Subcutaneous adipose tissue (tissue), 4 donors: ENCODE measurements around the gene AFF3. TPM values are rescaled to one million over a fixed set of nuclear protein-coding genes. Genes with fewer than 3 reads are reported as not detected.

Source experiments
- total RNA-seq, 4 donors: library from RNA; depleted of rRNA; stranded (reverse); fragments of >200 nt; gene quantifications; one replicate each; pipeline ENCODE4 v1.1.0, GENCODE V29; 2016
- TF ChIP-seq, protein P1 (sequence below): fragments of 450-650 bp; IDR thresholded peaks from one replicate; pipeline ENCODE4 v1.5.1; 2016; ENCODE audit warnings: low read depth, mild to moderate bottlenecking, control low read depth, antibody characterized with exemption, moderate library complexity

Gene AFF3
- total RNA-seq, 4 donors from 2014 or later = 2.5 to 6.2 (median 5.6) TPM

DNA sequence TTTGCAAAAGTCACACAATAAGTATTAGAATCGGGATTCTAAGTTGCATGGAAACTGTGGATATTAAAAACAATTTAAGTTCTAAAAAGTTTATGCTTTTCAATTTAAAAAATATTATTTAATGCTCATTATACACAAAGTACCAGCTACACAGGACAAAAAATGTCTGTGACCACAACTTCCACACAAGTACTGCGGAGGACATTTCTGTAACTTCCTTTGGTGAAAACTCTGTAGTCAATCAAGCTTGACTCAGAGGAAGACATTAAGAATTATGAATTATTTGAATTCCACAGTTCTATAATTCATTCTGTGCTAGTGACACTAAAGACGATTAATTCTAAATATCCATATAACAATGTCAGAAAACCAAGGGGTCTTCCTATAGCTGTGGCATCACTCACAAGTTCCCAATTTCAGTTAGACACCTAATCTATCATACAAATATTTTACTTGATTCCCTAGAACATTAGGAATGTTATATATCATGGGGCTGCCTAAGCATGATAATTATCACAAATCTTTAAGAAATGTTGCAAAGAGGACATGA, 120.5 kb downstream of the AFF3 start:
- TF ChIP-seq, protein P1, sequence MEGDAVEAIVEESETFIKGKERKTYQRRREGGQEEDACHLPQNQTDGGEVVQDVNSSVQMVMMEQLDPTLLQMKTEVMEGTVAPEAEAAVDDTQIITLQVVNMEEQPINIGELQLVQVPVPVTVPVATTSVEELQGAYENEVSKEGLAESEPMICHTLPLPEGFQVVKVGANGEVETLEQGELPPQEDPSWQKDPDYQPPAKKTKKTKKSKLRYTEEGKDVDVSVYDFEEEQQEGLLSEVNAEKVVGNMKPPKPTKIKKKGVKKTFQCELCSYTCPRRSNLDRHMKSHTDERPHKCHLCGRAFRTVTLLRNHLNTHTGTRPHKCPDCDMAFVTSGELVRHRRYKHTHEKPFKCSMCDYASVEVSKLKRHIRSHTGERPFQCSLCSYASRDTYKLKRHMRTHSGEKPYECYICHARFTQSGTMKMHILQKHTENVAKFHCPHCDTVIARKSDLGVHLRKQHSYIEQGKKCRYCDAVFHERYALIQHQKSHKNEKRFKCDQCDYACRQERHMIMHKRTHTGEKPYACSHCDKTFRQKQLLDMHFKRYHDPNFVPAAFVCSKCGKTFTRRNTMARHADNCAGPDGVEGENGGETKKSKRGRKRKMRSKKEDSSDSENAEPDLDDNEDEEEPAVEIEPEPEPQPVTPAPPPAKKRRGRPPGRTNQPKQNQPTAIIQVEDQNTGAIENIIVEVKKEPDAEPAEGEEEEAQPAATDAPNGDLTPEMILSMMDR = no peak

DNA sequence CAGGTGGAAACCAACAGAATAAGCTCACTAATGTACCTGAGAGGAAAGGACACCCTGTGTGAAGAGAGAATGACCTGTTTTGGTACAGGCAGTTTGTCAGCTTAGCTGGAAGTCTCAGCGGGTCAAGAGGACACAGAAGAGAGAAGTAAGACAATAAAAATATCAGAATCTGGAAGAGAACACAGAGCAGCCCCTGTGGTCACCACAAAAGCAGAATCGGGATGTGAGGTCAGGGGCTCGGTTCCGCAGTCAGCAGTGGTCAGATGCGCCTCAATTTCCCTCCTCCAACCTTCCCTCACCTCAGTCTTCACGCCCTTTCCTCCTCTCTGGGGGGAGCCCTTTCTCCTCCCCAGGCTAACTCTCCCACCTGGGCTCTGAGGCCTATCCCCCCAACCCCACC, 122.9 kb downstream of the AFF3 start:
- TF ChIP-seq, protein P1 = no peak

DNA sequence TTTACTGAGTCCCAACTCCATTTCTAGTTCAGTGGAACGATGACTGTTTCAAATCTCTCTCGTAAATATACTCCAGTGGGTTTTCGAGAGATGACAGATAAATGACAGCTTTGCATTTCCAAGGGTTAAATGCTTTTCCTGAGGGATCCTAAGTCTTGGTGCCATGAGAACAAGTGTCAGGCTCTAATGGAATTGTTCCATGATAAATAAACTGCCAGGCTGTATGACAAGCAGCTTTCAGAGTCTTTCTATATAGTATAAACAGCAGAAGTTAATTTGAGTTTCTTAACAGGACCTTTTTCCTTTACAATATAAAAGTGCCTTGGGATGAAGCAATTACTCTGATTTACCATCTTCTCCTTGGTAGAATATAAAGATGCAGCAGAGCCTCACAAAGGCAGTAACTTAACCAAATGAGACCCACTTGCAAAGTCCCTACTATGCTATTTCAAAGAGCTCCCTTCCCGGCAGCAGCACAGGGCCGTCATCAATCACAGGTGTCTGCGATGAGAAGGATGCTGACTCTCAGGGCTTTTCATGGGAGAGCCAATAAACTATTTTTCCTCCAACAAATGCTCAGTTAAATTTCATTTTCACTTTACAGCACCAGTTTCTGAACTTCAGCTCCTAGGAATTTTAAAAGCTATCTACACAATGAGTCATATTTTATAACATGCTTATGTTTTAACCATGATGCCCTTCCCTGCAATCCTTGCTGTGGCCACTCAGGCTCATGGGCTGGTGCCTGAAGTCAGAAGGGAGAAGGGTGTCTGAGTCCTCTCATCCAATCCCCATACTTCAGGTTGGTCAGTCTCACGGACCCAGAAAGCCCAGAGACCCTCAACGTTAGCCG, 123.8 kb downstream of the AFF3 start:
- TF ChIP-seq, protein P1 = no peak

DNA sequence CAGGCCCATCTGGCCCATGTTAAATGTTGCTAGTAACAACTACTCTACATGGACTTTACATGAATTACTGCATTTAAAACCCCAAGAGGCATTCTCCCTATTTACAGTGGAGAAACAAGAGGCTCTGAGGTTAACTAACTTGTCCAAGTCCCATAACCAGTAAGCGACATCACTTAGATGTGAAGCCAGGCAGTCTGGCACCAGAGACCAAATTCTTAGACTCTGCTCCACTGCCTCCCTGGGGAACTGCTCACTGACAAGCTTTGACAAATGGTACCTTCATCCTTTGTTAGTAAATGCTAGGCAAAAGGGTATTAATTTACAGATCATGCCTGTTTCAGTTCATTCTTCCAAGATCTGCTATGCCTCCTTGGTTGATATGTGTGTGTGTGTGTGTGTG, 124.8 kb downstream of the AFF3 start:
- TF ChIP-seq, protein P1 = no peak

DNA sequence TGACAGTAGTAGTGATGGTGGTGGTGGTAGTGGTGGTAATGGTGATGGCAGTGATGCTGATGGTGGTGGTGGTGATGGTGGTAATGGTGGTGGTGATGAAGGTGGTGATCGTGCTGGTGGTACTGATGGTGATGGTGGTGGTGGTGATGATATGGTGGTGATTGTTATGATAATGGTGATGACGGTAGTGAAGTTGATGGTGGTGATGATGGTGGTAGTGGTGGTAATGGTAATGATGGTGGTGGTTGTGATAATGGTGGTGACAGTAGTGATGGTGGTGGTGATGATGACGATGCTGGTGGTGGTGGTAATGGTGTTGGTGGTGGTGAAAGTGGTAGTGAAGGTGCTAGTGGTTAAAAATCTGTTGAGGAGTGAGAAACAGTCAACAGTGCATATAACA, 125.6 kb downstream of the AFF3 start:
- TF ChIP-seq, protein P1 = no peak

DNA sequence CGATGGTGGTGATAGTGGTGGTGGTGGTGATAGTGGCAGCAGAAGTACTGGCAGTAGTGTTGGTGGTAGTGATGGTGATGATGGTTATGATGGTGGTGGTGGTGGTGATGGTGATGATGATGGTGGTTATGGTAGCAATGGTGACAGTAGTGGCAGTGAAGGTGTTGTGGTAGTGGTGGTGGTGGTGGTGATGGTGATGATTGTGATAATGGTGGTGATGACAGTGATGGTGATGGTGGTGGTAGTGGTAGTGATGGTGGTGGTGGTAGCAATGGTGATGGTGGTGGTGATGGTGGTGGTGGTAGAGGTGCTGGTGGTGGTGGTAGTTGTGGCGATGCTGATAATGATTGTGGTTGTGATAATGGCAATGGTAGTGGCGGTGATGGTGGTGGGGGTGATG, 126.5 kb downstream of the AFF3 start:
- TF ChIP-seq, protein P1 = no peak

DNA sequence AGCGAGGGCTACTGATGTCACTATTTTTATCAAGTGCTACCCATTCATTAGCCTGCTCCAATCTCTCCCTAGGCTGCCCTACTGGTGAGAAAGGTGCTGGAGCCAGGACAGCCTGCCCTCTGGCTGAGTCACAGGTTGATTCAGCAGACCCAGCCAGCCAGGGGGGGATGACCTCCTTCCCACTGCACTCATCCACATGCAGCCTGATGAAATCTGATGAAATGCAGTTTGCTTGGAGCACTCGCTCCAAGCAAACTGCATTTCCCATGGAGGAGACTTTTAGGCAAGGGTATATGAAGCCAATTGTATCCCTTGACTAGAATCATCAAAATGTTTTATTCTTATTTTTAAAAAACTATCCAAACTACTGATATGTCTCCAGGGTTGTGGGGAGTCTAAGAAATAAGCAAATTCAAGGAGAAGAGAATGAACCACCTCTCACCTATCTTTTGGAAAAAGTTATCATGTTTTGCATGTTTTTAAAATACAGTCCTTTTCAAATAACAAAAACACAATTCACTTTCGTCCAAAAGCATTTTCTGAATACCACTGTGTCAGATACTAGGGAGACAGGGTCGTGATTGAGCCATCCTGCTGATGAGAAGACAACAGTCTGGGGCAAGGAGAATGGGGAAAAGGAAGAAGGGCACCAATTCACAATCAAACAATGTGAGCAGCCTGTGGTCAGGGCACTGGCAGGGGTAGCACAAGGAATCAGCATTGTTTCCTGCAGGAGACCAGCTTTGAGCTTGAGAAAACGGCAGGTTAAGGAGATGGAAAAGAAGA, 128.3 kb downstream of the AFF3 start:
- TF ChIP-seq, protein P1 = no peak
